SHP77 (cell line): Measurements from ENCODE around the gene EHHADH.

Experiments used
- DNase-seq, 2 experiments: peaks; one replicate each; lab custom pipeline; 2025; lab: John Stamatoyannopoulos, UW

The EHHADH gene

GRCh38 chr3:185144784-185145183 is 109.1 kb downstream of the EHHADH start:
- DNase-seq: no peak
